D721Med (cell line): ENCODE data around the gene KLHL10.

Experiments used
- DNase-seq: peaks from one replicate; pipeline ENCODE4 v3.0.0; 2011; ENCODE audit warnings: low spot score; ENCODE audit not compliant: insufficient read length
- FAIRE-seq: peaks from 2 replicates; lab custom pipeline; 2011; peaks lifted over from hg19 to GRCh38; lab: Jason Lieb, UNC
- TF ChIP-seq, protein P1 (sequence below): IDR thresholded peaks from 2 replicates; pipeline ENCODE4 v1.5.1; 2012; ENCODE audit warnings: mild to moderate bottlenecking, control low read depth; ENCODE audit not compliant: insufficient read depth; ENCODE audit errors: missing control alignments

Gene KLHL10

DNA sequence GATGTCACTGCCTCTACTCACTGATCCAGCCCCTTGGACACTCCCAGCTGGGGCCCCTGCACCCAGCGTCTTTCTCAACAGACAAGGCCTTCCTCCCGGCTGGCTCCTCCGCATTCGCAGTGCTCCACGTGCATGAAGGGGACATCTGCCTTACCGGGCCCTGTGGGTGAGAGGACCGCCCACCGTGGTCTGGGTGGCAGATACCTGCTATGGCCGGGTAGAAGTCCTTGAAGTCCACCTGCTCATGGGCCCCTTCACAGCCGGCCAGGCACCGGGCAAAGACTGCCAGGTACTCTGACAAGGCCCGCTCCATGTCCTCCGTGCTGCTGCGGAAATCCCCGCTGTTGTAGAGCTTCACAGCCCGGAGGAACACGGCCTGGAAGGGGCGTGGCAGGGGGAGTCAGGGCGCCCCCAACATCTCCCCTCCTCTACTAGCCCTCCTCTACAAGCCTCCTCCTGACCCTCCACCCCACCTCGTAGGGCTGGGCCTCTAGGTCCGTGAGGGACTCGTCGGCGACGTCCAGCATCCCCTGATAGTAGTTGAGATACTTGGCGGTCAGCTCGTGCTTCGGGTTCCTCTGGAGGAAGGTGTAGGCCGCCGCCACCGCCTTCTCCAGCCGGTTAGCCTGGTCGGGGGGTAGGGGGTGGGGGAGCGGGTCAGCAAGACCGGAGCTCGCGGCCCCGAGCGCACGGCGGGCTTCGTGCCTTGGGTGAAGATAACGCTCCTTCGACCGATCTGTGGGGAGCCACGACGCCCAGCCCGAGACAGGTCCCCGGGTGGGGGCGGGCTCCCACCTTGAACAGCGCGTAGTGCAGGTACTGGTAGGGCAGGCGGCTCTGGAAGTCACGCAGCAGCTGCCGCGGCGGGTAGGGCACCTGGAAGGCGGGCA, 26.7 kb upstream of the KLHL10 start:
- TF ChIP-seq, protein P1, sequence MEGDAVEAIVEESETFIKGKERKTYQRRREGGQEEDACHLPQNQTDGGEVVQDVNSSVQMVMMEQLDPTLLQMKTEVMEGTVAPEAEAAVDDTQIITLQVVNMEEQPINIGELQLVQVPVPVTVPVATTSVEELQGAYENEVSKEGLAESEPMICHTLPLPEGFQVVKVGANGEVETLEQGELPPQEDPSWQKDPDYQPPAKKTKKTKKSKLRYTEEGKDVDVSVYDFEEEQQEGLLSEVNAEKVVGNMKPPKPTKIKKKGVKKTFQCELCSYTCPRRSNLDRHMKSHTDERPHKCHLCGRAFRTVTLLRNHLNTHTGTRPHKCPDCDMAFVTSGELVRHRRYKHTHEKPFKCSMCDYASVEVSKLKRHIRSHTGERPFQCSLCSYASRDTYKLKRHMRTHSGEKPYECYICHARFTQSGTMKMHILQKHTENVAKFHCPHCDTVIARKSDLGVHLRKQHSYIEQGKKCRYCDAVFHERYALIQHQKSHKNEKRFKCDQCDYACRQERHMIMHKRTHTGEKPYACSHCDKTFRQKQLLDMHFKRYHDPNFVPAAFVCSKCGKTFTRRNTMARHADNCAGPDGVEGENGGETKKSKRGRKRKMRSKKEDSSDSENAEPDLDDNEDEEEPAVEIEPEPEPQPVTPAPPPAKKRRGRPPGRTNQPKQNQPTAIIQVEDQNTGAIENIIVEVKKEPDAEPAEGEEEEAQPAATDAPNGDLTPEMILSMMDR, result no peak
- DNase-seq (no peak), FAIRE-seq (no peak)

DNA sequence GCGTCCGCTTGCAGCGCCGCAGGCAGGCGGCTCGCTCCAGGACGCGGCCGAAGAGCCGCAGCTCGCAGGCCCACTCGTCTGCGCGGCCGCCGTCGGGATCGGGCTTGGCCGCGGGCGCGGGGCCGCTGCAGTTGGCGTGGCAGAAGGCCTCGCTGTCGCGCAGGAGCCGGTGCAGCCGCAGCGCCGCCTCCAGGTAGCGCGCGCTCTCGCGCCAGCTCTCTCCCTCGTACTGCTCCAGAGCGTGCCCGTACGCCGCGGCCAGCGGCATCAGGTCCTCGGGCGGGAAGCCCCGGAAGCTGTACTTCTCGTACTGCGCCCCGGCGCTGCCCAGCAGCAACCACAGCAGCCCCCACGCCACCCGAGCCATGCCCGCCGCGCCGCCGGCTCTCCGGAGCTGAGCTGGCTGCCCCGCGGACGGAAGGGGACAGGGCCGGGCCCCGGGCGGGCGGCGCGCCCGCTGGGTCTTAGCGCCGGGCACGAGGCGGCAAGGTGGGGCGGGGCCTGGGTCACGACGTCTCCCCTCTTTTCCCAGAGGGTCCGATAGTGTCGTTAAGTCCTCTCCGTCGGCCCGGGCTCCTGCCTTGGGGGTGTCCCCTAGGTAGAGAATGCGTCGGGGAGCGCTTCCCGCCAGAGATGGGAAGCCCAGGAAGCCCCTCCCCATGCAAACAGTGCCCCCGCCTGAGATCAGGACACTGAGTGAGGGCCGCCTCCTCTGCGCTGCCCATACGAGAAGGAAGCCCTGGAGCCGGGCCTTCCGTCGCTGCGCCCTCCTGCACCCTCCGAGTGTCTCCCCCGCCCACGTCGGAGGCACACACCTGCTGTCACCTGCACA, 25.9 kb upstream of the KLHL10 start, which contains the start of gene P3H4:
TSS of gene P3H4 (minus strand) at position 401 of the 832 bp plus-strand sequence. CDS start at position 367, 34 bp downstream.
- peak; percentile 78 for DNase-seq
- TF ChIP-seq, protein P1, result peak; percentile 73
- no peak for FAIRE-seq

DNA sequence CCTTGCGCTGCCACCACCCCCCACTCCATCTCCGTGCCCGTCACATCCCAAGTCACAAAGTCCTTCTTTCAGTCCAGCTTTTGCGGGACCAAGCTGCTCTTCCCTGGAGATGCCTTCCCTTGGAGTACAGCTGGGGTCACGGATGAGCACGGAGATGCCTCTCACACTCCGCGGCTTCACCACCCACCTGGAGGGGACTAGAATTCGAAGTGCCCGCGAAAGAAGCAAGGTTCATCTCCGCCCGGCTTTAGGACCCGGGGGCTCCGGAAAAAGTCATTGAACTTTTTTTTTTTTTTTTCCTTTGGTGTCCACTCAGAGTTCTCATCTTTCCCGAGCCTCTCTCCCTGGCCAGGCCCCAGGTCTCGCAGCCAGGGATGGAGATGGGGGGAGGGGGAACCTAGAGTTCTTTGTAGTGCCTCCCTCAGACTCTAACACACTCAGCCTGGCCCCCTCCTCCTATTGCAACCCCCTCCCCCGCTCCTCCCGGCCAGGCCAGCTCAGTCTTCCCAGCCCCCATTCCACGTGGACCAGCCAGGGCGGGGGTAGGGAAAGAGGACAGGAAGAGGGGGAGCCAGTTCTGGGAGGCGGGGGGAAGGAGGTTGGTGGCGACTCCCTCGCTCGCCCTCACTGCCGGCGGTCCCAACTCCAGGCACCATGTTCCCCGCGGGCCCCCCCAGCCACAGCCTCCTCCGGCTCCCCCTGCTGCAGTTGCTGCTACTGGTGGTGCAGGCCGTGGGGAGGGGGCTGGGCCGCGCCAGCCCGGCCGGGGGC, 25.1 kb upstream of the KLHL10 start, which contains the start of gene FKBP10:
TSS of gene FKBP10 (plus strand) at position 624 of the 771 bp plus-strand sequence. CDS start at position 655, 31 bp downstream.
- DNase-seq (peak; percentile 50), FAIRE-seq (no peak)
- TF ChIP-seq, protein P1, result no peak

DNA sequence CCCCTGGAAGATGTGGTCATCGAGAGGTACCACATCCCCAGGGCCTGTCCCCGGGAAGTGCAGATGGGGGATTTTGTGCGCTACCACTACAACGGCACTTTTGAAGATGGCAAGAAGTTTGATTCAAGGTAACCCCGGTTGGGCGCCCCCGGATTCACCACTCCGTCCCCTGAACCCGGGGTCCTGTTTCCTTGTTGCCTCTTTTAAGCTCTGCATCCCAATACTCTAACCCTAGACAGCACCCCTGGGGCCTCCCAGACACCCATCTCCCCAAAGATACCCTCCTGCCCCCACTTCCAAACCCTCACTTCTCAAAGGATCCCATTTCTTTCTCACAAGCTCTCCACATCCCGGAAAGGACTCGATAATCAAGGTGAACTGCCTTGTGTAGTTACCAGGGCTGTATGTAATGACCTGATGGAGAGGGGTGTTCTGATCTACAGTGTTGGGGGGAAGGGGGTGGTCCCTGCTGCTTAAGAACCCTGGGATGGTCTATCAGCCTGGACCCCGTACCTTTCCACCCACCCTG, 24.4 kb upstream of the KLHL10 start:
- no peak for DNase-seq
- no peak for FAIRE-seq
- TF ChIP-seq, protein P1, result no peak

DNA sequence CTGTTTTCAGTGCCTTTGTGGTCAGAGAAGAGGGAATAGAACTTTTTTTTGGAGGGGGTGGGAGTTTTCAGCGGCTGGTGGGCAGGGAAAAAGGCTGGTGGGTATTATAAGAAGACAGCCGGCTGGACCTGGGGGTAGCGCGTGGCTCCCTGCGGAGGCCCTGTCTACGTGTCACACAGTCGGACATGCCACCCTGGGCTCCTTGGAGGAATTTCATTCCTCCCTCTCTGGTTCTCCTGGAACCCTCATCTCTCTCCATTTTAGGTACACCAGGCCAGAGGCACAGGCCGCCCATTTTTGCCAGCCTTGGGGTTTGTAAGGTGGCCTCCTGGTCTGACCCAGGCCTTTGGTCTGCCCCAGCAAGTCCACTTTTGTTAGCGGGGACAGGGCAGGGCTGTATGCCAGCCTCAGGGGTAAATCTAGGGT, 23.9 kb upstream of the KLHL10 start:
- DNase-seq (no peak), FAIRE-seq (no peak)
- TF ChIP-seq, protein P1, result no peak

DNA sequence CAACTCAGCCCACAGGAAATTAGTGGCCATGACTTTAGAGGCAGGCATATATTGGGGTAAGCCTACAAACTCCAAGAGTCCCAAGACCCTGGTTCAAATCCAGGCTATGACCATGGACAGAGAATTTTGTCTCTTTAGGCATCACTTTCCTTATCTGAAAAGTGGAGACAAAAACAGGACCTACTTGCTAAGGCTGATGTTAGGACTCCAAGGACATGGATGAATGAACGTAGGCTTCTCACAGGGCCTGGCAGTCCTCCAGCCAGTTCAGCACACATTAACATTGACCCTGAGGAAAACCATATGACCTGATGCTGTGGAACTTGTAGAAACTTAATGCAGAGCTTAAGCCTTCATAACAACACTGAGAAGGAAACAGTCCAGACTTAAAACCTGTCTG, 23.4 kb upstream of the KLHL10 start:
- no peak for FAIRE-seq
- DNase-seq, result no peak
- TF ChIP-seq, protein P1, result no peak
